HepG2 (cell line): ENCODE results near the gene PPP4C. TPM values are rescaled to one million over a fixed set of nuclear protein-coding genes. Genes with fewer than 3 reads are reported as not detected.

ENCODE experiments used
- EP300 ChIP-seq, 3 experiments: sonication (generic) in 1 of 3; formaldehyde crosslinking in 1 of 3; IDR thresholded peaks; 2 replicates each; pipeline versions ENCODE4 v1.5.1 to v1.6.1; 2011 to 2020; ENCODE audit warnings: low read depth in 2 of 3, low read length in 2 of 3, borderline replicate concordance in 1 of 3, improper control_type of control experiment in 1 of 3, mild to moderate bottlenecking in 1 of 3, missing genetic modification reagents in 1 of 3, moderate library complexity in 1 of 3
- FOSL1 ChIP-seq: sonication (generic); formaldehyde crosslinking; IDR thresholded peaks from 2 replicates; pipeline ENCODE4 v1.9.0; 2021; ENCODE audit warnings: missing genetic modification reagents, borderline replicate concordance
- GFI1 ChIP-seq: sonication (generic); formaldehyde crosslinking; IDR thresholded peaks from 2 replicates; pipeline ENCODE4 v1.5.0; 2020; ENCODE audit warnings: missing genetic modification reagents, mild to moderate bottlenecking, borderline replicate concordance
- HDAC6 ChIP-seq: fragments of 200-600 bp; sonication (generic); IDR thresholded peaks from 2 replicates; pipeline ENCODE4 v1.7.0; 2017; ENCODE audit warnings: mild to moderate bottlenecking, antibody characterized with exemption, low read length, low read depth
- HNF4G ChIP-seq, 2 experiments: sonication (generic) in 1 of 2; formaldehyde crosslinking in 1 of 2; IDR thresholded peaks; 2 replicates each; pipeline versions ENCODE4 v1.4.0 to v1.6.1; 2011 to 2020; ENCODE audit warnings: borderline replicate concordance in 2 of 2, low read depth in 2 of 2, mild to moderate bottlenecking in 2 of 2, low read length in 1 of 2, missing genetic modification reagents in 1 of 2, moderate library complexity in 1 of 2
- HOXA9 ChIP-seq: sonication (generic); formaldehyde crosslinking; IDR thresholded peaks from 2 replicates; pipeline ENCODE4 v1.8.1; 2022; ENCODE audit warnings: missing genetic modification reagents, mild to moderate bottlenecking, moderate library complexity, borderline replicate concordance
- MBNL3 ChIP-seq: fragments of 250-450 bp; sonication (Bioruptor Pico); conservative IDR thresholded peaks from 2 replicates; pipeline ENCODE4 v1.8.0; 2022; ENCODE audit warnings: mild to moderate bottlenecking, inconsistent platforms
- PRPF4 ChIP-seq: fragments of 200-400 bp; formaldehyde crosslinking; IDR thresholded peaks from 2 replicates; pipeline ENCODE4 v1.6.1; 2016; ENCODE audit warnings: low read length, low read depth; ENCODE audit not compliant: poor library complexity, severe bottlenecking
- RCOR2 ChIP-seq: IDR thresholded peaks from 2 replicates; pipeline ENCODE4 v1.6.1; 2016; ENCODE audit warnings: missing biosample characterization, missing genetic modification reagents
- ZFP82 ChIP-seq: sonication (generic); formaldehyde crosslinking; IDR thresholded peaks from 2 replicates; pipeline ENCODE4 v1.5.1; 2020; ENCODE audit warnings: mild to moderate bottlenecking, missing genetic modification reagents, borderline replicate concordance
- ZMYM2 ChIP-seq: sonication (generic); formaldehyde crosslinking; IDR thresholded peaks from 2 replicates; pipeline ENCODE4 v1.8.0; 2022; ENCODE audit warnings: mild to moderate bottlenecking, missing genetic modification reagents
- ZNF333 ChIP-seq: sonication (generic); formaldehyde crosslinking; IDR thresholded peaks from 2 replicates; pipeline ENCODE4 v1.4.0; 2020; ENCODE audit warnings: mild to moderate bottlenecking, missing genetic modification reagents, borderline replicate concordance
- ZNF431 ChIP-seq: sonication (generic); formaldehyde crosslinking; IDR thresholded peaks from 2 replicates; pipeline ENCODE4 v1.9.0; 2022; ENCODE audit warnings: missing genetic modification reagents, low read depth, mild to moderate bottlenecking, borderline replicate concordance
- ZNF572 ChIP-seq: sonication (generic); formaldehyde crosslinking; IDR thresholded peaks from 2 replicates; pipeline ENCODE4 v1.5.1; 2020; ENCODE audit warnings: mild to moderate bottlenecking, missing genetic modification reagents
- polyA plus RNA-seq, 8 experiments: library from polyadenylated mRNA; depleted of rRNA in 3 of 8; stranded (reverse) in 7 of 8; unstranded in 1 of 8; fragments of >200 nt; fragmentation: Illumina TruSeq in 4 of 8; extraction: Trizol in 4 of 8; gene quantifications; 2 replicates each; pipeline versions ENCODE4 v1.2.1 to v1.2.3, GENCODE V29; 2011 to 2016; ENCODE audit warnings: low read depth in 4 of 8, missing spikeins in 1 of 8, mixed read lengths in 1 of 8; ENCODE audit not compliant: insufficient read depth in 1 of 8
- total RNA-seq, 5 experiments: library from RNA; depleted of rRNA; stranded (reverse); fragments of >200 nt; fragmentation: Illumina TruSeq; extraction: Trizol; gene quantifications; 2 replicates each; pipeline ENCODE4 v1.2.3, GENCODE V29; 2016; ENCODE audit warnings: low read depth in 1 of 5
- TF ChIP-seq, protein P1 (sequence below): sonication (generic); formaldehyde crosslinking; IDR thresholded peaks from 2 replicates; pipeline ENCODE4 v1.9.0; 2021; ENCODE audit warnings: missing genetic modification reagents, mild to moderate bottlenecking, borderline replicate concordance
- TF ChIP-seq, protein P2 (sequence below): sonication (generic); formaldehyde crosslinking; IDR thresholded peaks from 2 replicates; pipeline ENCODE4 v1.9.0; 2021; ENCODE audit warnings: missing genetic modification reagents, borderline replicate concordance
- TF ChIP-seq, protein P3 (sequence below): sonication (generic); formaldehyde crosslinking; IDR thresholded peaks from 2 replicates; pipeline ENCODE4 v1.8.0; 2022; ENCODE audit warnings: missing genetic modification reagents, mild to moderate bottlenecking, inconsistent platforms, borderline replicate concordance

Gene PPP4C
- total and polyA plus RNA-seq, 2 of the 13 experiments (the other 11 are each of a cell fraction or from before 2014, with no cell fraction given), result 176 to 220 TPM

DNA sequence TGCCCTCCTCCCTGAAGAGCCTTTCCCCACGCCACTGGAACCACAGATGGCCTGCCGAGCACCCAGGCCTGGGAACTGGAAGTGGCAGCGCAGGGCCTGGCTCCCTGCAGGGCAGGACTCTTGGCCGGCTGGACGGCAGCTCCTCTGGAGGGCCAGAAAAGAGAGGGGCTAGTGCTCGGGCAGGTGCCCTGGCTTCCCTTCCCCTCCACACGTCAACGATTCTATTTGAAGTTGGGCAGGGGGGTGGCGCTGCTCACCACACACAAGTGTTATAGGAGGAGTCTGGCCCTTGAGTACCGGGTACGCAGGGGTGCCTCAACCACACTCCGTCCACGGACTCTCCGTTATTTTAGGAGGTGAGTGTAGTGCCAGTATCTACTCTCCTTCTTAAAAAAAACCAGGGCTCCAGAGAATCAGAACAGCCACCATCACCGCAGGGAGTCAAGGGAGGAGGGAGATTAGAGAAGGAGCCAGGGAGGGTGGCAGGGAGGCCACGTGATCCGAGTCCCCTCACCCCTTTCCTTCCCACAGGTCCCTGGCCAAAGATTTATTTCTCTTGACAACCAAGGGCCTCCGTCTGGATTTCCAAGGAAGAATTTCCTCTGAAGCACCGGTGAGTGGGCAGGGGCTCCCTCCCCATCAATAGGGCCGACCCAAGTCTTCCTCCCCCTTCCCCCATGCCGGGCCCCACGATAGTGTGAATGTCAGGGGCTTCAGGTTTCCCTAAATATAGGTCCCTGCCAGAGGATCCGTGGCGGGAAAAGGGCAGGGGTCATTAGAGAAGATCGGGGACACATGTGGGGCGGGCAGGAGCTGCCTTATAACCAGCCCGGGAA is 11.7 kb upstream of the PPP4C start (continued):
- TF ChIP-seq PRPF4, result no peak
- TF ChIP-seq ZFP82 (CRISPR knock-in tag), result peak; percentile 89; the same call in 1 of the 2 replicates
- TF ChIP-seq ZMYM2 (CRISPR knock-in tag), result peak; percentile 81
- 0 out of 2 replicates have a peak, but pooled peaks have one; percentile 42 for TF ChIP-seq GFI1 (CRISPR knock-in tag)
- no peak for TF ChIP-seq MBNL3
- no peak for TF ChIP-seq HOXA9 (CRISPR knock-in tag)
- no peak for TF ChIP-seq HDAC6
- no peak for TF ChIP-seq FOSL1
- TF ChIP-seq ZNF572 (CRISPR knock-in tag), result peak; percentile 90; the same call in 1 of the 2 replicates
- TF ChIP-seq, protein P1, sequence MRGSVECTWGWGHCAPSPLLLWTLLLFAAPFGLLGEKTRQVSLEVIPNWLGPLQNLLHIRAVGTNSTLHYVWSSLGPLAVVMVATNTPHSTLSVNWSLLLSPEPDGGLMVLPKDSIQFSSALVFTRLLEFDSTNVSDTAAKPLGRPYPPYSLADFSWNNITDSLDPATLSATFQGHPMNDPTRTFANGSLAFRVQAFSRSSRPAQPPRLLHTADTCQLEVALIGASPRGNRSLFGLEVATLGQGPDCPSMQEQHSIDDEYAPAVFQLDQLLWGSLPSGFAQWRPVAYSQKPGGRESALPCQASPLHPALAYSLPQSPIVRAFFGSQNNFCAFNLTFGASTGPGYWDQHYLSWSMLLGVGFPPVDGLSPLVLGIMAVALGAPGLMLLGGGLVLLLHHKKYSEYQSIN, result no peak
- TF ChIP-seq ZNF333 (CRISPR knock-in tag), result peak; percentile 72; the same call in 1 of the 2 replicates
- TF ChIP-seq, protein P2, sequence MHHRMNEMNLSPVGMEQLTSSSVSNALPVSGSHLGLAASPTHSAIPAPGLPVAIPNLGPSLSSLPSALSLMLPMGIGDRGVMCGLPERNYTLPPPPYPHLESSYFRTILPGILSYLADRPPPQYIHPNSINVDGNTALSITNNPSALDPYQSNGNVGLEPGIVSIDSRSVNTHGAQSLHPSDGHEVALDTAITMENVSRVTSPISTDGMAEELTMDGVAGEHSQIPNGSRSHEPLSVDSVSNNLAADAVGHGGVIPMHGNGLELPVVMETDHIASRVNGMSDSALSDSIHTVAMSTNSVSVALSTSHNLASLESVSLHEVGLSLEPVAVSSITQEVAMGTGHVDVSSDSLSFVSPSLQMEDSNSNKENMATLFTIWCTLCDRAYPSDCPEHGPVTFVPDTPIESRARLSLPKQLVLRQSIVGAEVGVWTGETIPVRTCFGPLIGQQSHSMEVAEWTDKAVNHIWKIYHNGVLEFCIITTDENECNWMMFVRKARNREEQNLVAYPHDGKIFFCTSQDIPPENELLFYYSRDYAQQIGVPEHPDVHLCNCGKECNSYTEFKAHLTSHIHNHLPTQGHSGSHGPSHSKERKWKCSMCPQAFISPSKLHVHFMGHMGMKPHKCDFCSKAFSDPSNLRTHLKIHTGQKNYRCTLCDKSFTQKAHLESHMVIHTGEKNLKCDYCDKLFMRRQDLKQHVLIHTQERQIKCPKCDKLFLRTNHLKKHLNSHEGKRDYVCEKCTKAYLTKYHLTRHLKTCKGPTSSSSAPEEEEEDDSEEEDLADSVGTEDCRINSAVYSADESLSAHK (CRISPR knock-in tag), result no peak; the same call in 1 of the 2 replicates
- no peak for TF ChIP-seq RCOR2 (CRISPR knock-in tag)
- TF ChIP-seq ZNF431 (CRISPR knock-in tag), result peak; percentile 77; the same call in 1 of the 2 replicates
- no peak for TF ChIP-seq EP300 (IDR thresholded peaks at IDR 0.05; ENCODE audit: low read depth in 2 of 2, low read length in 2 of 2)
- TF ChIP-seq EP300 (CRISPR knock-in tag; IDR thresholded peaks at IDR 0.05; ENCODE audit: borderline replicate concordance), result no peak; the same call in 1 of the 2 replicates
- TF ChIP-seq, protein P3, sequence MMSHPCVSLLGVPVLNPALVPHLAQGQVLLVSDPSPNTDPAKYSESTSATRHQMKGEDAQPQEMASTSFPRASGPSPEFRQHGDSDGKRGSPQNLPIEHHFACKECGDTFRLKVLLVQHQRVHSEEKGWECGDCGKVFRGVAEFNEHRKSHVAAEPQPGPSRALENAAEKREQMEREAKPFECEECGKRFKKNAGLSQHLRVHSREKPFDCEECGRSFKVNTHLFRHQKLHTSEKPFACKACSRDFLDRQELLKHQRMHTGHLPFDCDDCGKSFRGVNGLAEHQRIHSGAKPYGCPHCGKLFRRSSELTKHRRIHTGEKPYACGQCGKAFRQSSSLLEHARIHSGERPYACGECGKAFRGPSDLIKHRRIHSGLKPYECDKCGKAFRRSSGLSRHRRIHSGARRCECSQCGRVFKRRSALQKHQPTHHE (CRISPR knock-in tag), result peak; percentile 79; the same call in 1 of the 2 replicates
- TF ChIP-seq HNF4G (IDR thresholded peaks at IDR 0.05; ENCODE audit: borderline replicate concordance, low read depth, low read length), result no peak
- TF ChIP-seq HNF4G (CRISPR knock-in tag; IDR thresholded peaks at IDR 0.05; ENCODE audit: borderline replicate concordance, low read depth), result no peak
